ENCODE results near the gene AGFG2. TPM values are rescaled to one million over a fixed set of nuclear protein-coding genes. Genes with fewer than 3 reads are reported as not detected.

The AGFG2 gene
- total and polyA plus RNA-seq, 2 of the 13 experiments (the other 11 are each of a cell fraction or from before 2014, with no cell fraction given): 125 to 132 TPM

GRCh38 chr7:100567751-100568175, 28.8 kb downstream of the AGFG2 start (continued):
- no peak for TF ChIP-seq U2AF1 (optimal IDR thresholded peaks at IDR 0.05; ENCODE audit: low read depth, low read length)
- no peak for TF ChIP-seq CSRNP2 (CRISPR knock-in tag; conservative IDR thresholded peaks at IDR 0.05; ENCODE audit: low read depth)
- peak; percentile 86 for TF ChIP-seq RARA (CRISPR knock-in tag; IDR thresholded peaks at IDR 0.05)
- TF ChIP-seq EP300 (IDR thresholded peaks at IDR 0.05; ENCODE audit: low read depth in 2 of 2, low read length in 2 of 2): no peak
- no peak for TF ChIP-seq EP300 (CRISPR knock-in tag; IDR thresholded peaks at IDR 0.05; ENCODE audit: borderline replicate concordance)
- TF ChIP-seq NCOA1 (CRISPR knock-in tag; IDR thresholded peaks at IDR 0.05): no peak
- no peak for TF ChIP-seq E2F2 (CRISPR knock-in tag; IDR thresholded peaks at IDR 0.05; ENCODE audit: borderline replicate concordance)
- no peak for TF ChIP-seq ZKSCAN5 (CRISPR knock-in tag; IDR thresholded peaks at IDR 0.05)
- no peak for TF ChIP-seq ZNF615 (CRISPR knock-in tag; IDR thresholded peaks at IDR 0.05; ENCODE audit: borderline replicate concordance)
- no peak for TF ChIP-seq HMGXB3 (CRISPR knock-in tag; IDR thresholded peaks at IDR 0.05; ENCODE audit: borderline replicate concordance)
- TF ChIP-seq ZSCAN21 (CRISPR knock-in tag; IDR thresholded peaks at IDR 0.05; ENCODE audit: borderline replicate concordance): no peak
- peak; percentile 12; the same call in 1 of the 2 replicates for TF ChIP-seq XBP1 (CRISPR knock-in tag; IDR thresholded peaks at IDR 0.05)
- TF ChIP-seq LCORL (IDR thresholded peaks at IDR 0.05): no peak
- TF ChIP-seq LCORL (CRISPR knock-in tag; IDR thresholded peaks at IDR 0.05): no peak
- TF ChIP-seq PREB (CRISPR knock-in tag; IDR thresholded peaks at IDR 0.05): no peak
- TF ChIP-seq ZNF383 (CRISPR knock-in tag; IDR thresholded peaks at IDR 0.05; ENCODE audit: borderline replicate concordance): no peak
- no peak for TF ChIP-seq ZNF841 (CRISPR knock-in tag; IDR thresholded peaks at IDR 0.05; ENCODE audit: borderline replicate concordance)
- TF ChIP-seq ZNF382 (CRISPR knock-in tag; IDR thresholded peaks at IDR 0.05; ENCODE audit: borderline replicate concordance): no peak
- TF ChIP-seq ZNF484 (CRISPR knock-in tag; IDR thresholded peaks at IDR 0.05; ENCODE audit: borderline replicate concordance, low read depth): no peak
- TF ChIP-seq GATAD1 (CRISPR knock-in tag; IDR thresholded peaks at IDR 0.05): no peak
- TF ChIP-seq ZNF589 (CRISPR knock-in tag; conservative IDR thresholded peaks at IDR 0.05): no peak
- TF ChIP-seq ZSCAN31 (CRISPR knock-in tag; IDR thresholded peaks at IDR 0.05; ENCODE audit: low read depth): no peak
- TF ChIP-seq CERS6 (CRISPR knock-in tag; IDR thresholded peaks at IDR 0.05): no peak
